ENCODE results near the gene FAM83C.

DNA sequence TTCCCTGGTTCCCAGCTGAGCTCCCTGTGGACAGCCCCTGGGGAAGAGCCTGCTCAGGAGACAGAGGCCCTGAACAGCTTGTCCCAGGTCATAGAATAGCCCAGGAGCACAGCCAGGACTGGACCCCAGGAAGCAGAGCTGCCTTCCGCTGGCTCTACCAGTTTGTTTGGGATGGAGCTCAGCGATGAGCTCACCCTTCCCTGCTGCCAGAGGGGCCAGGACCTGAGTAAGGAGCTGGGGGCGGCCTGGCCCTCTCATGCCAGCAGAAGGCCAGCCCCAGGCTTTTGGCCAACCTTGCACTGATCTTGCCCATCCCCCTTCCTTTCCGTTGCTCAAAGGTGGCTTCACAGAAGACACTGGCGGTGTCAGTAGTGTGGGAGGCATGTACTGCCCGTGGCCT is 31.8 kb downstream of the FAM83C start:
- TF ChIP-seq, protein P1, sequence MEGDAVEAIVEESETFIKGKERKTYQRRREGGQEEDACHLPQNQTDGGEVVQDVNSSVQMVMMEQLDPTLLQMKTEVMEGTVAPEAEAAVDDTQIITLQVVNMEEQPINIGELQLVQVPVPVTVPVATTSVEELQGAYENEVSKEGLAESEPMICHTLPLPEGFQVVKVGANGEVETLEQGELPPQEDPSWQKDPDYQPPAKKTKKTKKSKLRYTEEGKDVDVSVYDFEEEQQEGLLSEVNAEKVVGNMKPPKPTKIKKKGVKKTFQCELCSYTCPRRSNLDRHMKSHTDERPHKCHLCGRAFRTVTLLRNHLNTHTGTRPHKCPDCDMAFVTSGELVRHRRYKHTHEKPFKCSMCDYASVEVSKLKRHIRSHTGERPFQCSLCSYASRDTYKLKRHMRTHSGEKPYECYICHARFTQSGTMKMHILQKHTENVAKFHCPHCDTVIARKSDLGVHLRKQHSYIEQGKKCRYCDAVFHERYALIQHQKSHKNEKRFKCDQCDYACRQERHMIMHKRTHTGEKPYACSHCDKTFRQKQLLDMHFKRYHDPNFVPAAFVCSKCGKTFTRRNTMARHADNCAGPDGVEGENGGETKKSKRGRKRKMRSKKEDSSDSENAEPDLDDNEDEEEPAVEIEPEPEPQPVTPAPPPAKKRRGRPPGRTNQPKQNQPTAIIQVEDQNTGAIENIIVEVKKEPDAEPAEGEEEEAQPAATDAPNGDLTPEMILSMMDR (IDR thresholded peaks at IDR 0.05): no peak
- TF ChIP-seq ZNF121 (CRISPR knock-in tag; IDR thresholded peaks at IDR 0.05): no peak
- TF ChIP-seq, protein P2, sequence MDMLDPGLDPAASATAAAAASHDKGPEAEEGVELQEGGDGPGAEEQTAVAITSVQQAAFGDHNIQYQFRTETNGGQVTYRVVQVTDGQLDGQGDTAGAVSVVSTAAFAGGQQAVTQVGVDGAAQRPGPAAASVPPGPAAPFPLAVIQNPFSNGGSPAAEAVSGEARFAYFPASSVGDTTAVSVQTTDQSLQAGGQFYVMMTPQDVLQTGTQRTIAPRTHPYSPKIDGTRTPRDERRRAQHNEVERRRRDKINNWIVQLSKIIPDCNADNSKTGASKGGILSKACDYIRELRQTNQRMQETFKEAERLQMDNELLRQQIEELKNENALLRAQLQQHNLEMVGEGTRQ (CRISPR knock-in tag; IDR thresholded peaks at IDR 0.05): no peak
- TF ChIP-seq CREB1 (CRISPR knock-in tag; IDR thresholded peaks at IDR 0.05): no peak
- TF ChIP-seq ZNF317 (CRISPR knock-in tag; IDR thresholded peaks at IDR 0.05; ENCODE audit: borderline replicate concordance, low read depth): no peak
- TF ChIP-seq ZBTB21 (CRISPR knock-in tag; IDR thresholded peaks at IDR 0.05; ENCODE audit: borderline replicate concordance): no peak
- TF ChIP-seq, protein P3, sequence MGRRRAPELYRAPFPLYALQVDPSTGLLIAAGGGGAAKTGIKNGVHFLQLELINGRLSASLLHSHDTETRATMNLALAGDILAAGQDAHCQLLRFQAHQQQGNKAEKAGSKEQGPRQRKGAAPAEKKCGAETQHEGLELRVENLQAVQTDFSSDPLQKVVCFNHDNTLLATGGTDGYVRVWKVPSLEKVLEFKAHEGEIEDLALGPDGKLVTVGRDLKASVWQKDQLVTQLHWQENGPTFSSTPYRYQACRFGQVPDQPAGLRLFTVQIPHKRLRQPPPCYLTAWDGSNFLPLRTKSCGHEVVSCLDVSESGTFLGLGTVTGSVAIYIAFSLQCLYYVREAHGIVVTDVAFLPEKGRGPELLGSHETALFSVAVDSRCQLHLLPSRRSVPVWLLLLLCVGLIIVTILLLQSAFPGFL (CRISPR knock-in tag; IDR thresholded peaks at IDR 0.05; ENCODE audit: borderline replicate concordance): no peak
- TF ChIP-seq, protein P4, sequence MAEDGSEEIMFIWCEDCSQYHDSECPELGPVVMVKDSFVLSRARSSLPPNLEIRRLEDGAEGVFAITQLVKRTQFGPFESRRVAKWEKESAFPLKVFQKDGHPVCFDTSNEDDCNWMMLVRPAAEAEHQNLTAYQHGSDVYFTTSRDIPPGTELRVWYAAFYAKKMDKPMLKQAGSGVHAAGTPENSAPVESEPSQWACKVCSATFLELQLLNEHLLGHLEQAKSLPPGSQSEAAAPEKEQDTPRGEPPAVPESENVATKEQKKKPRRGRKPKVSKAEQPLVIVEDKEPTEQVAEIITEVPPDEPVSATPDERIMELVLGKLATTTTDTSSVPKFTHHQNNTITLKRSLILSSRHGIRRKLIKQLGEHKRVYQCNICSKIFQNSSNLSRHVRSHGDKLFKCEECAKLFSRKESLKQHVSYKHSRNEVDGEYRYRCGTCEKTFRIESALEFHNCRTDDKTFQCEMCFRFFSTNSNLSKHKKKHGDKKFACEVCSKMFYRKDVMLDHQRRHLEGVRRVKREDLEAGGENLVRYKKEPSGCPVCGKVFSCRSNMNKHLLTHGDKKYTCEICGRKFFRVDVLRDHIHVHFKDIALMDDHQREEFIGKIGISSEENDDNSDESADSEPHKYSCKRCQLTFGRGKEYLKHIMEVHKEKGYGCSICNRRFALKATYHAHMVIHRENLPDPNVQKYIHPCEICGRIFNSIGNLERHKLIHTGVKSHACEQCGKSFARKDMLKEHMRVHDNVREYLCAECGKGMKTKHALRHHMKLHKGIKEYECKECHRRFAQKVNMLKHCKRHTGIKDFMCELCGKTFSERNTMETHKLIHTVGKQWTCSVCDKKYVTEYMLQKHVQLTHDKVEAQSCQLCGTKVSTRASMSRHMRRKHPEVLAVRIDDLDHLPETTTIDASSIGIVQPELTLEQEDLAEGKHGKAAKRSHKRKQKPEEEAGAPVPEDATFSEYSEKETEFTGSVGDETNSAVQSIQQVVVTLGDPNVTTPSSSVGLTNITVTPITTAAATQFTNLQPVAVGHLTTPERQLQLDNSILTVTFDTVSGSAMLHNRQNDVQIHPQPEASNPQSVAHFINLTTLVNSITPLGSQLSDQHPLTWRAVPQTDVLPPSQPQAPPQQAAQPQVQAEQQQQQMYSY (CRISPR knock-in tag; IDR thresholded peaks at IDR 0.05): no peak
